Measurements from ENCODE around the gene CCDC171. TPM values are rescaled to one million over a fixed set of nuclear protein-coding genes. Genes with fewer than 3 reads are reported as not detected.

CCDC171 gene
- total and polyA plus RNA-seq, 10 of the 15 experiments (the other 5 are each of a cell fraction or from before 2014, with no cell fraction given) = 1.00 to 7.2 (median 2.8) TPM

DNA sequence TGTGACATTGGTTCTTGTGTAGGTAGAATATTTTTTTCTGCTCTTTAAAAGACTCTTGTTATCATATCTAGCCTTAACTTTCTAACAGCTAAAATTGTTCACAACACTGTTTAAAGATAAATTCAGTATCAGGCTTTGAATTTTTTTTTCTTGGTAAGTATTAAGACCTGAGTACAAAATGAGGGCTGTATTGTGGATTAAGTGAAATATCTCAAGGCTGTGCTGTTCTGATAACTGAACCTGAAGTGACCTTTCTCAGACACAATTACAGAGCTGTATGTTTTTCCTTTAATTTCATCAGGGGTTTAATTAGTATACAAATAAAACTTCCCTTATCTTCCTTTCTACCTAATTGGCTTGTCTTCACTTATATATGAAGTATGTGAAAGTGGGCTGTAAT is 290.5 kb downstream of the CCDC171 start:
- BruUV-seq (replicated peaks) = no TSS peak
- POLR2A ChIA-PET = interaction anchor here (0.6 kb wide), 1 partner anchor 122 kb away, joined by 3 read pairs; no protein-coding TSS in a partner anchor
- in situ Hi-C loops (cut with MboI) (no loop called here), intact Hi-C loops (cut with micrococcal nuclease; ENCODE audit: unreplicated experiment) (no loop called here)
- DNase-seq (ENCODE audit: low read depth, low spot score) (no peak), FAIRE-seq (no peak), ATAC-seq (no peak)
- TF ChIP-seq ATF2 (IDR thresholded peaks at IDR 0.05; ENCODE audit: low read length) (no peak), BCLAF1 (IDR thresholded peaks at IDR 0.05) (no peak), IKZF2 (IDR thresholded peaks at IDR 0.05) (no peak), SUZ12 (IDR thresholded peaks at IDR 0.05; ENCODE audit: unreplicated experiment) (no peak), NR2F1 (conservative IDR thresholded peaks at IDR 0.05) (no peak), MTA3 (IDR thresholded peaks at IDR 0.05; ENCODE audit: borderline replicate concordance, low read length) (no peak), SMAD1 (IDR thresholded peaks at IDR 0.05; ENCODE audit: low read depth, partially characterized antibody) (no peak)
- TF ChIP-seq, protein P1, sequence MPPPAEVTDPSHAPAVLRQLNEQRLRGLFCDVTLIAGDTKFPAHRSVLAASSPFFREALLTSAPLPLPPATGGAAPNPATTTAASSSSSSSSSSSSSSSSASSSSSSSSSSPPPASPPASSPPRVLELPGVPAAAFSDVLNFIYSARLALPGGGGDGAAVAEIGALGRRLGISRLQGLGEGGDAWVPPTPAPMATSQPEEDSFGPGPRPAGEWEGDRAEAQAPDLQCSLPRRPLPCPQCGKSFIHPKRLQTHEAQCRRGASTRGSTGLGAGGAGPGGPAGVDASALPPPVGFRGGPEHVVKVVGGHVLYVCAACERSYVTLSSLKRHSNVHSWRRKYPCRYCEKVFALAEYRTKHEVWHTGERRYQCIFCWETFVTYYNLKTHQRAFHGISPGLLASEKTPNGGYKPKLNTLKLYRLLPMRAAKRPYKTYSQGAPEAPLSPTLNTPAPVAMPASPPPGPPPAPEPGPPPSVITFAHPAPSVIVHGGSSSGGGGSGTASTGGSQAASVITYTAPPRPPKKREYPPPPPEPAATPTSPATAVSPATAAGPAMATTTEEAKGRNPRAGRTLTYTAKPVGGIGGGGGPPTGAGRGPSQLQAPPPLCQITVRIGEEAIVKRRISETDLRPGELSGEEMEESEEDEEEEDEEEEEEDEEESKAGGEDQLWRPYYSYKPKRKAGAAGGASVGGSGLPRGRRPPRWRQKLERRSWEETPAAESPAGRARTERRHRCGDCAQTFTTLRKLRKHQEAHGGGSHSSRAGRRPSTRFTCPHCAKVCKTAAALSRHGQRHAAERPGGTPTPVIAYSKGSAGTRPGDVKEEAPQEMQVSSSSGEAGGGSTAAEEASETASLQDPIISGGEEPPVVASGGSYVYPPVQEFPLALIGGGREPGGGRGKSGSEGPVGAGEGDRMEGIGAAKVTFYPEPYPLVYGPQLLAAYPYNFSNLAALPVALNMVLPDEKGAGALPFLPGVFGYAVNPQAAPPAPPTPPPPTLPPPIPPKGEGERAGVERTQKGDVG (CRISPR knock-in tag; IDR thresholded peaks at IDR 0.05) = no peak
- TF ChIP-seq, protein P2, sequence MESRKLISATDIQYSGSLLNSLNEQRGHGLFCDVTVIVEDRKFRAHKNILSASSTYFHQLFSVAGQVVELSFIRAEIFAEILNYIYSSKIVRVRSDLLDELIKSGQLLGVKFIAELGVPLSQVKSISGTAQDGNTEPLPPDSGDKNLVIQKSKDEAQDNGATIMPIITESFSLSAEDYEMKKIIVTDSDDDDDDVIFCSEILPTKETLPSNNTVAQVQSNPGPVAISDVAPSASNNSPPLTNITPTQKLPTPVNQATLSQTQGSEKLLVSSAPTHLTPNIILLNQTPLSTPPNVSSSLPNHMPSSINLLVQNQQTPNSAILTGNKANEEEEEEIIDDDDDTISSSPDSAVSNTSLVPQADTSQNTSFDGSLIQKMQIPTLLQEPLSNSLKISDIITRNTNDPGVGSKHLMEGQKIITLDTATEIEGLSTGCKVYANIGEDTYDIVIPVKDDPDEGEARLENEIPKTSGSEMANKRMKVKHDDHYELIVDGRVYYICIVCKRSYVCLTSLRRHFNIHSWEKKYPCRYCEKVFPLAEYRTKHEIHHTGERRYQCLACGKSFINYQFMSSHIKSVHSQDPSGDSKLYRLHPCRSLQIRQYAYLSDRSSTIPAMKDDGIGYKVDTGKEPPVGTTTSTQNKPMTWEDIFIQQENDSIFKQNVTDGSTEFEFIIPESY (IDR thresholded peaks at IDR 0.05) = no peak
- Histone ChIP-seq H3K27me3 (replicated peaks in 1 of 2; ENCODE audit: control insufficient read depth in 2 of 2, insufficient read depth in 2 of 2, low read length in 1 of 2) (no peaks in the 10 kb centered on the region), H3K36me3 (ENCODE audit: control insufficient read depth in 2 of 2, insufficient read depth in 2 of 2, low read length in 1 of 2) (no peaks in the 10 kb centered on the region), H4K20me1 (ENCODE audit: control insufficient read depth, insufficient read depth) (no peaks in the 10 kb centered on the region), H3K4me3 (no peak overlapping the region), H3K79me2 (ENCODE audit: control insufficient read depth, insufficient read depth, low read length) (no peaks in the 10 kb centered on the region), H3K27ac (ENCODE audit: control insufficient read depth, insufficient read depth) (no peak overlapping the region), H3K9me3 (replicated peaks; ENCODE audit: control insufficient read depth, insufficient read depth, low read length) (no peaks in the 10 kb centered on the region), H3K4me1 (ENCODE audit: control insufficient read depth, insufficient read depth, low read length) (no peaks in the 10 kb centered on the region), H3K9ac (ENCODE audit: control insufficient read depth, insufficient read depth, low read length) (no peak overlapping the region), H2AFZ (ENCODE audit: control insufficient read depth, low read depth, low read length) (no peak overlapping the region), H3K4me2 (ENCODE audit: control insufficient read depth, insufficient read depth) (no peak overlapping the region)
- CTCF ChIA-PET = interaction anchor here (0.8 to 1.7 kb wide), 2 partner anchors 29 to 48 kb away, joined by 3 to 5 read pairs; no protein-coding TSS in a partner anchor
- RAD21 ChIA-PET (ENCODE audit: unreplicated experiment) = no interaction called here
- SMC1A ChIA-PET (ENCODE audit: uncharacterized antibody, unreplicated experiment) = no interaction called here

Data from GM12878 (cell line).